Stimulated activated CD4-positive, alpha-beta T cell treated with anti-CD3 and anti-CD28 coated beads, Interleukin-4, amount 100 ng/mL, for 4 hours (primary cell): ENCODE measurements around the gene SLC30A1.
A peak's percentile ranks its signal among the peaks of the same experiment; 100 is the strongest.
"Not testable (repeated sequence)": the region's sequence is repeated elsewhere in the genome, so short reads cannot be mapped to it uniquely, and the experiment has no call there.

Source experiments
- DNase-seq, 2 experiments: peaks; one replicate each; pipeline ENCODE4 v3.0.0-alpha.2; 2020

The SLC30A1 gene

DNA sequence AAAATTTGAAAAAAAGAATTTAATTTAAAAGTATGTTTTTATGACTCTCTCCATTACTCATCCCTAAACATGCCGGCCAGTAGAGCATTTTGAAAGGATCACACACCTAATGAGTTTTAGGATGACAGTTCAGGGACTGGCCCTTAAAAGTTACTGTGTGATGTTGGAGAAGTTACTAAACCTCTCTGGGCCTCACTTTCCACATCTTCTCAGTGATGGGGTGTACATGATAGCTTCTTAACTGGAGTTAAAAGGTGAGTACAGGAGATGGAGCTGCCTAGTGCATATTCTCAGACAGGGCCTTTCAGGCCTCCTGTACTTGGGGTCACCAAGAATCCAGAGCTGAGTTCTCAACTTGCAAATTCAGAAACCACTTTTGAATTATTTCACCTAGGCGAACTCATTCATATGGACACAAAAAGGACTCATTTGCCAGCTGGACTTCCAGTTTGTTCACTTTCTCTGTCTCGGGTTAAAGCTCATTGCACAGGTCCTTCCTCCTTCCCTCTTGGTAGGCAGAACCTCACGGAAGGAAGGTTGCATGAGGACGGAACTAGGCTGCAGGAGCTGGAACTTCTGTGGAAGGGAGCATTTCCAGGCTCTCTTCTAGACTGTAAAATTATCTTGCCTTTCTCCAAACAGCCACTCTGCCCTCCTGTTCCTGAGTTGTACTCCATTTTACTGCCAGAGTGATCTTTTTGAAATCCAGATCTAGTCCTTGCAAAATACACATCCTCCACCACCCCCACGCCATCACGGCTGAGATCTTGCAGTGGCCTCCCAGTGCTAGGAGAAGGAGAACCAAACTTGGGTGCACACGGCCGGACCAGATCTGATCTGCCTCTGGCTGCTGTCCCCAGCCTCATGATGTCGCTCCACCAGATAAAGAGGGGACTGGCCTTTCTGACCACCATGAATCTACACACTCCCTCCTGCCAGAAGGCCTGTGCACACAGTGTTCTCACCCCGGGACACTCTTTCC lies 4.3 kb upstream of the SLC30A1 start:
- no peak for DNase-seq

GRCh38 chr1:211581526-211581925 lies 2.6 kb upstream of the SLC30A1 start:
- DNase-seq, result no peak

- no peak for DNase-seq
Measured at GRCh38 chr1:211580303-211580687, 1.3 kb upstream of the SLC30A1 start.

DNA sequence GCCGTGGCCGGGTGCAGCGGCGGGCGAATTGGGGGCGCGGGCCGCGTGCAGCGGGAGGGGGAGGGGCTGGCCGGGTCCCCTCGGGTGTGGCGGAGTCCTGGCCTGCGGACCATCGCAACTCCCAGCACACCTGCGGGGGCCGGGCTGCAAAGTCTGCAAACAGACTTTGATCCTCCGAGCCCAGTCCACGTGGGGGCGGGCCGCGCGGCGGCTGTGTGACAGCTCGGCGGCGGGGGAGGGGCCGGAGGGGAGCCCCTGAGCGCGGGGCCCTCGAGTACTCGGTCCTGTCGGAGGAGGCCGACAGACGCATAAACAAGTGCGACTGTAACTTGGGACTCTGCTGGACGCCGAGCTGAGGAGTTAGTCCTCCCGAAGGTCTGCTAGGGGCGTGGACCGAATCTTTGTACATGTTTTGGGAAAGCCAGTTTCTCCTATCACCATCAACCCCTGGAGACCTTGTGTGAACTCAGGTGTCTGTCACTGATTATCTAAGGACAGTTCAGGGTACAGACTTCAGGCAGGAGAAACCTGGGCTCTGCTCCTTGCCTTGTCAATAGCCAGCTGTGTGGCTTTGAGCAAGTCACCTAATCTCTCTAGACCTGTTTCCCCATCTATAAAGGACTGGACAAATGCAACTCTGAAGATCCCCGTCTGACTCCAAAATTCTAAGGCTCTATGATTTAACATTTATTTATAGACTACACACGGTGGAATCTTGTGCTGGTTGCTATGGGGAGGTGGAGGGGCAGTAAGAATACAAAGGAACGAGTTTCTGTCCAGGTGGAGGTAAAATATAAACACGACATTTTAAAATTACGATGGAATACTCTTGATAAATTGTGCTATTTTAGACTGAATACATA lies 710 bp upstream of the SLC30A1 start:
- DNase-seq, result no peak

DNA sequence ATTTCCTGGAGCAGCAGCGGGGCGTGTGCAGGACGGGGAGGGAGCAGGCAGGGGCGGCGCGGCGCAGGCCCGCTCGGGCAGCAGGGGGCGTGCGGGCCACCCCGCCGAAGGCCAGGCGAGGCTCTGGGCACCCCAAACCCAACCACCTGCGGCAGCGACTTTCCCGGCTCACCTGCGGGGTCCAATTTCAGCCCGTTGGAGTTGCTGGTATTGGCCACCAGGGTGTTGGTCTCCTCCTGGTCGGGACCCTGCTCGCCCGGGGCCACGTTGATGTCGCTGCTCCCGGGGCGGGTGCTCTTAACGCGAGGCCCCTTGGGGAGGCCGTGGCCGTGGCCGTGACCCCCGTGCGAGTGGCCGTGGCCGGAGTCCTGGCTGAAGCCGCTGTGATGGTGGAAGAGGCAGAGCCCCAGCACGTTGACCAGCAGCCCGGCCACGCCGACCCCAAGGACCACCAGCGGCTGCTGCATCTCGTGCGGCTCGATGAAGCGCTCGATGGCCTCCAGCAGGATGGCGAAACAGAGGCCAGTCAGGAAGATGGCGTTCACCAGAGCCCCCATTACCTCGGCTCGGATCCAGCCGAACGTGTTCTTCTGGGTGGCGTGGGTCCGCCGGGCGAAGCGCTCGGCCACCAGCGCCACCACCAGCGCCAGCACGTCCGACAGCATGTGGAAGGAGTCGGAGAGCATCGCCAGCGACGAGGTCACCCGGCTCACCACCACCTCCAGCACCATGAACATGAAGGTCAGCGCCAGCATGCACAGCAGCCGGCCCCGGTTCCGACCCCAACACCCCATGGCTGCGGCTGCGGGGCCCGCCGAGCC lies 932 bp downstream of the SLC30A1 start:
- DNase-seq, result peak; percentile 65 to 73

GRCh38 chr1:211577277-211577818 lies 1.6 kb downstream of the SLC30A1 start:
- DNase-seq, result no peak

GRCh38 chr1:211576717-211577116 lies 2.2 kb downstream of the SLC30A1 start:
- no peak for DNase-seq

DNA sequence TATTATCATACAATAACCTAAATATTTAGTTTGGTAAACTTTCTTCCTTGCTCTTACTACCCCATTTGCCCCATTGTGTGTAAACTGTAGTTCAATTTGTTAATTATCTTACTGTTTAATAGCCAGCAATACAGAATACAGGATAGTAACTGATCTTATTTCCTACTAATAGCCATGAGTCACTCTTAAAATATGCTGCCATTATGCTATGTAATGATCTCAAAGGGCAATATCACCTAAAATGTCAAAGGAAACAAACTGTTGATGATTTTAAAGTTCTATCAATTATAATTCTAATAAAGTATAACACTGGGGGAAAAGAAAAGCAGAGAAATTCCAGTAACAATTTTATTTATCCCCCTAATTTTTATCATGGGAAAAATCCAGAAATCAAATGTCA lies 4.3 kb downstream of the SLC30A1 start:
- DNase-seq, result no peak

- DNase-seq, result no peak
Measured at GRCh38 chr1:211571998-211572397, 7.0 kb downstream of the SLC30A1 start.

DNA sequence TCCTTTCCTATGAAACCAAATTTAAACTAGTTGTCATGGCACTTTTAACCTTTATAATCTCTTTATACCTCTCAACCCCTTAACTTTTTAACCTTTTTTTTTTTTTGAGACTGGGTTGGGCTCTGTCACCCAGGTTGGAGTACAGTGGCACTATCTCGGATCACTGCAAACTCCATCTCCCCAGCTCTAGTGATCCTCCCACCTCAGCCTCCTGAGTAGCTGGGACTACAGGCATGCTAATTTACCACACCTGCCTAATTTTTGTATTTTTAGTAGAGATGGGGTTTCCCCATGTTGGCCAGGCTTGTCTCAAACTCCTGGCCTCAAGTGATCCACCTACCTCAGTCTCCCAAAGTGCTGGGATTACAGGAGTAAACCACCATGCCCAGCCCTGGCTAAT lies 8.6 kb downstream of the SLC30A1 start:
- not testable (repeated sequence) for DNase-seq

GRCh38 chr1:211566431-211567025 lies 12.4 kb downstream of the SLC30A1 start:
- DNase-seq, result no peak

GRCh38 chr1:211564084-211564483 lies 14.9 kb downstream of the SLC30A1 start:
- no peak for DNase-seq

GRCh38 chr1:211559222-211560010 lies 19.5 kb downstream of the SLC30A1 start:
- DNase-seq, result no peak

GRCh38 chr1:211557894-211558625 lies 20.9 kb downstream of the SLC30A1 start:
- no peak for DNase-seq

- DNase-seq, result no peak
Measured at GRCh38 chr1:211553549-211553948, 25.4 kb downstream of the SLC30A1 start.

GRCh38 chr1:211551638-211552460 lies 27.1 kb downstream of the SLC30A1 start:
- DNase-seq, result no peak

- DNase-seq, result no peak
Measured at GRCh38 chr1:211549092-211549711, 29.8 kb downstream of the SLC30A1 start.

- peak; percentile 7 to 9 for DNase-seq
Measured at GRCh38 chr1:211548321-211549091, 30.5 kb downstream of the SLC30A1 start.
